ENCODE measurements around the gene ARRB1. TPM values are rescaled to one million over a fixed set of nuclear protein-coding genes. Genes with fewer than 3 reads are reported as not detected.

The ARRB1 gene
- polyA plus RNA-seq, 2 of the 4 experiments (the other 2 are of a cell fraction), result 6.8 to 14.3 TPM

- ChIA-PET POLR2A (no interaction called here), CTCF (interaction anchor here (1.1 to 9.2 kb wide), 11 partner anchors 10 to 101 kb away, joined by 3 to 108 read pairs (median 5); no protein-coding TSS in a partner anchor)
- WGBS (ENCODE audit: missing lambda C conversion rate), result 72% methylated on average over 12 of the region's 15 CpGs
- TF ChIP-seq CHD2 (IDR thresholded peaks at IDR 0.05; ENCODE audit: low read length, partially characterized antibody) (no peak), MAFK (IDR thresholded peaks at IDR 0.05; ENCODE audit: partially characterized antibody) (no peak), RARB (CRISPR knock-in tag; IDR thresholded peaks at IDR 0.05) (no peak), FOSL2 (IDR thresholded peaks at IDR 0.05) (no peak), FOSL2 (CRISPR knock-in tag; IDR thresholded peaks at IDR 0.05) (no peak), RCOR1 (IDR thresholded peaks at IDR 0.05; ENCODE audit: low read depth, low read length) (no peak), JUN (IDR thresholded peaks at IDR 0.05) (no peak), EP300 (IDR thresholded peaks at IDR 0.05) (no peak), POLR2A (IDR thresholded peaks at IDR 0.05; ENCODE audit: low read length) (no peak)
- TF ChIP-seq, protein P1, sequence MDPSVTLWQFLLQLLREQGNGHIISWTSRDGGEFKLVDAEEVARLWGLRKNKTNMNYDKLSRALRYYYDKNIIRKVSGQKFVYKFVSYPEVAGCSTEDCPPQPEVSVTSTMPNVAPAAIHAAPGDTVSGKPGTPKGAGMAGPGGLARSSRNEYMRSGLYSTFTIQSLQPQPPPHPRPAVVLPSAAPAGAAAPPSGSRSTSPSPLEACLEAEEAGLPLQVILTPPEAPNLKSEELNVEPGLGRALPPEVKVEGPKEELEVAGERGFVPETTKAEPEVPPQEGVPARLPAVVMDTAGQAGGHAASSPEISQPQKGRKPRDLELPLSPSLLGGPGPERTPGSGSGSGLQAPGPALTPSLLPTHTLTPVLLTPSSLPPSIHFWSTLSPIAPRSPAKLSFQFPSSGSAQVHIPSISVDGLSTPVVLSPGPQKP (IDR thresholded peaks at IDR 0.05; ENCODE audit: low read depth, low read length), result no peak
- Histone ChIP-seq H3K9me3 (no peaks in the 10 kb centered on the region), H3K4me1 (peaks cover 81% of the 10 kb centered on the region), H3K4me2 (peak overlapping the region; percentile 57), H3K4me3 (no peak overlapping the region), H3K27ac (peak overlapping the region; percentile 76 to 80)
- peak in 1 of 2 experiments; percentile 3; a peak in 2 of 6 replicates for ATAC-seq
- no peak for DNase-seq (ENCODE audit: low read depth in 1 of 2, low spot score in 1 of 2)
- FAIRE-seq, result no peak
Observed at GRCh38 chr11:75342231-75342918, 9.1 kb downstream of the ARRB1 start.

DNA sequence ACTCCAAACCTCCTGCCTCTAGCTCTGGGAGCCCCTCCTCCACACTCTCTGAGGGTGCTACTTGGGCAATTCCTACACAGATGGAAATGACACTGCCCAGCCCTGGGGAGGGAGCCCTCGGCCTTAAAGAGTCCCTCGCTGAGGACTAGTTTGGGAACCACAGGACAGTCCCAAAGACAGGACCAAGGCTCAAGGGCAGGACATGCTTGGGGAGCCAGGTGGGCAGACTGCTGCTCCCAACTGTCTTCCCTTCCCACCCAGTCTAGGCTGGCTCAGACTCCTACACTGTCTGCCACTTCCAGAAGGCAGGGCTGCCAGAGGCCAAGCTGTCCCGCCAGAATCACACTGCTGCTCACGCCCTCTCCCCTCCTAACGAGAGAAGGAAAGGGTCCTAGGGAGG is 9.8 kb downstream of the ARRB1 start:
- TF ChIP-seq CHD2 (IDR thresholded peaks at IDR 0.05; ENCODE audit: low read length, partially characterized antibody) (no peak), CTCF (IDR thresholded peaks at IDR 0.05) (no peak), RFX5 (IDR thresholded peaks at IDR 0.05) (no peak)
- Histone ChIP-seq H3K9me3 (no peaks in the 10 kb centered on the region), H3K4me2 (peak overlapping the region; percentile 57), H3K4me3 (no peak overlapping the region), H3K4me1 (peaks cover 84% of the 10 kb centered on the region), H3K27ac (peak overlapping the region; percentile 76 to 80)
- ChIA-PET POLR2A (no interaction called here), CTCF (interaction anchor here (1.4 to 9.2 kb wide), 9 partner anchors 11 to 66 kb away, joined by 3 to 108 read pairs (median 10); no protein-coding TSS in a partner anchor)
- DNase-seq (ENCODE audit: low read depth in 1 of 2, low spot score in 1 of 2) (no peak), ATAC-seq (peak in 1 of 2 experiments; percentile 13; a peak in 1 of 6 replicates), FAIRE-seq (no peak)
- 90% methylated on average over 5 of the region's 5 CpGs for WGBS (ENCODE audit: missing lambda C conversion rate)

DNA sequence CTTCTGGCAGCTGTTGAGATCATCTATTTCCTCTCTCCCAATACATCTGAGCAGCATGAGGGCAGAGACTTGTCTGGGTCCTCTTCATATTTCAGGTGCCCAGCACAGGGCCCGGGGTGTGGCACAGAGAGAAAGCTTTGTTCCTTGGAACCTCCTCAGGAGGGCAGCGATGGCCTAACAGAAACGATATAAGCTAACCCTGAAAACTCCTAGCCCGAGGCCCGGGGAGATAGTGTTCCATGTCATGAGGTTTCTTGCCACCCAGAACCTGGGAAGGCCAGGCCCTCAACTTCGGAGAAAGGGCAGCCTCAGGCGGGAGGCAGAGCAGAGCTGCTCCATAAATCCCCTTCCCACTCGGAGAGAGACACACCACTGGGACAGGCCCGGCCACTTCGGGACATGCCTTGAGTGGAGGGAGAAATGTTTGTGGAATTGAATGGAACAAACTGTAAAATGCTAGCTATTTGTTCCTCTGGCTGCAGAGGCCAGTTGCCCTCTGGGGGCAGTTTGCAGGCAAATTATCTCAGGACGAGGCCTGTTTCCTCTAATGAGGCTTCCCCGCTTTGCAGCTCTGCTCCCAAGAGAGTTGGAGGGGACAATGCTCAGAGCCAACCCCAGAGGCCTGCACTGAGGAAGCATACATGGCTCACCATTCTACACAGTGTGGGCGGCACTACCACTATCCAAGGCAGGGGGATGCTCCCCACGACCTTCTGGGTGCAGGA is 11.6 kb downstream of the ARRB1 start:
- peak in 1 of 2 experiments; percentile 58 for DNase-seq (ENCODE audit: low read depth in 1 of 2, low spot score in 1 of 2)
- WGBS (ENCODE audit: missing lambda C conversion rate), result 60% methylated on average over 13 of the region's 14 CpGs
- Histone ChIP-seq H3K4me2 (peak overlapping the region; percentile 57), H3K4me3 (no peak overlapping the region), H3K4me1 (peaks cover 81% of the 10 kb centered on the region), H3K9me3 (no peaks in the 10 kb centered on the region), H3K27ac (peak overlapping the region; percentile 76 to 80)
- no peak for FAIRE-seq
- peak in 1 of 2 experiments; percentile 57; a peak in 4 of 6 replicates for ATAC-seq
- POLR2A ChIA-PET, result interaction anchor here (0.6 to 1.4 kb wide), 3 partner anchors 14 to 62 kb away, joined by 3 to 5 read pairs (median 4); no protein-coding TSS in a partner anchor
- CTCF ChIA-PET, result interaction anchor here (0.8 to 9.2 kb wide), 13 partner anchors 9 to 197 kb away, joined by 3 to 108 read pairs (median 4); partner anchors contain the start of gene ARRB1
- TF ChIP-seq RAD21 (conservative IDR thresholded peaks at IDR 0.05 in 1 of 2, IDR thresholded peaks at IDR 0.05 in 1 of 2) (peak; percentile 60 to 61), ESRRA (IDR thresholded peaks at IDR 0.05; ENCODE audit: borderline replicate concordance, low read length) (no peak), CTCF (IDR thresholded peaks at IDR 0.05) (peak; percentile 36), SMC3 (IDR thresholded peaks at IDR 0.05) (peak; percentile 44; the same call in 2 of the 3 replicates)

Measured in A549 (cell line).